Skin epidermis (tissue), 12 donors: ENCODE results near the gene USP9X.
A peak's percentile ranks its signal among the peaks of the same experiment; 100 is the strongest.
"Not testable (repeated sequence)": the region's sequence is repeated elsewhere in the genome, so short reads cannot be mapped to it uniquely, and the experiment has no call there.

Source experiments
- H3K27ac ChIP-seq, 21 experiments: fragments of 200-600 bp; sonication (generic) in 11 of 21; one replicate each; pipeline ENCODE4 v1.5.0; 2020; ENCODE audit warnings: mild to moderate bottlenecking in 3 of 21, inconsistent platforms in 2 of 21, moderate library complexity in 2 of 21
- H3K4me3 ChIP-seq, 7 experiments: fragments of 200-600 bp; sonication (generic) in 2 of 7; one replicate each; pipeline ENCODE4 v1.5.0; 2020; ENCODE audit warnings: inconsistent platforms in 2 of 7, mild to moderate bottlenecking in 2 of 7, moderate library complexity in 1 of 7

USP9X gene

DNA sequence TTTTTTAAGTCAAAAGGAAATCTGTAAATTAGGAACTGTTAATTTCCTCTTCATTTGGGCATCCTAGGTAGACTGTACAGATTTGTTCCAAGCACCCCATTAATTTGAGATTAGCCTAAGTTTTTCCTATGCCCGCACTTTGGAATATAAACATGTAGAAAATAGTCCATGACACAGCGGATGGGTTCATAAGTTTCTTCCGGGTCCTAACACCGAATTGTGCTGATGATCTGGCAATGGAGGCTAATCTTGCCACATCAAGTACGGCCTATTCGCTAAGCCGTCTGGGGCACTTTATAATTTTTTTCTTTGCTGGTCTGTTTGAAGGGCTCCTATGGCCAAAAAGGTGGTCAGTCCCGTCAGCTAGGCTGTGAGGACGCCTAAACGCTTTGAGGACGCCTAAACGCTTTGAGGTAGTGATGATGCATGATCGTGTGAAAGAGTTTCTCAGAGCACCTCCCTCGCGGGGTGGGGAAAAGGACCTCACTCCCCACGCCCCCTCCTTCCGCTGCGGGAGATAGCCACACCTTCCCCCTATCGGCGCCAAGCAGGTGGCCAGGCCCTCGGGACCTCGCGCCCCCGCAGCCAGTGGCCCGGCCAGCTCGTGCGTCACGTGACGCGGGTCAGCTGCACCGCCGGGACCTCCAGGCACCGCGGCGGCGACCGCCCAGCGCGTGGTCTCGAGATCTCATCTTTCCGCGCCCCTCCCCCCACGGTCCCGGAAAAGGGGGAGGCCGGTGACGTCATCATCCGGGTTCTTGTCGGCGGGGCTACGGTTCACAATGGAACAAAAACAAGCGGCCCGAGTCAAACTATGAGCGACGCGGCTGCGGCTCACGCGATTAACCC lies 977 bp upstream of the USP9X start:
- H3K27ac ChIP-seq = peak overlapping the region; percentile 84 to 99 (median 97)
- H3K4me3 ChIP-seq = peak overlapping the region; percentile 69 to 90 (median 74)

DNA sequence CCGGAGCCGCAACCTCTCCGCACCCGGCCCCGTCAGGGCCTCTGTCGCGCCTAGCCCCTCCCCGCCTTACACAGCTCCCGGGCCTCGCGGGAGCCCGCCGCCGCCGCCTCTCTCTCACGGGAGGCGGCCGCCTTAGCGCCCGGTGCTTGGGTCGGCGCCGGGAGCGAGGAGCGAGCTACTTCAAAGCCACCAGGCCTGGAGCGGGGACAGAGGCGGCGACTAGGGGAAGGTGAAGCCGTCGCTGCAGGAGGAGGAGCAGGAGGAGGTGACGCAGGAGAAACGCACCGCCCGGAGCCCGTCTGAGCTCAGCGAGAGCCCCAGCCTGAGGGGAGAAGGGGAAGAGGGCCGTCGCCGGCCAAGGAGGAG lies 250 bp downstream of the USP9X start:
- Histone ChIP-seq H3K27ac (peak overlapping the region; percentile 88 to 99 (median 97)), H3K4me3 (peak overlapping the region; percentile 69 to 90 (median 74))

DNA sequence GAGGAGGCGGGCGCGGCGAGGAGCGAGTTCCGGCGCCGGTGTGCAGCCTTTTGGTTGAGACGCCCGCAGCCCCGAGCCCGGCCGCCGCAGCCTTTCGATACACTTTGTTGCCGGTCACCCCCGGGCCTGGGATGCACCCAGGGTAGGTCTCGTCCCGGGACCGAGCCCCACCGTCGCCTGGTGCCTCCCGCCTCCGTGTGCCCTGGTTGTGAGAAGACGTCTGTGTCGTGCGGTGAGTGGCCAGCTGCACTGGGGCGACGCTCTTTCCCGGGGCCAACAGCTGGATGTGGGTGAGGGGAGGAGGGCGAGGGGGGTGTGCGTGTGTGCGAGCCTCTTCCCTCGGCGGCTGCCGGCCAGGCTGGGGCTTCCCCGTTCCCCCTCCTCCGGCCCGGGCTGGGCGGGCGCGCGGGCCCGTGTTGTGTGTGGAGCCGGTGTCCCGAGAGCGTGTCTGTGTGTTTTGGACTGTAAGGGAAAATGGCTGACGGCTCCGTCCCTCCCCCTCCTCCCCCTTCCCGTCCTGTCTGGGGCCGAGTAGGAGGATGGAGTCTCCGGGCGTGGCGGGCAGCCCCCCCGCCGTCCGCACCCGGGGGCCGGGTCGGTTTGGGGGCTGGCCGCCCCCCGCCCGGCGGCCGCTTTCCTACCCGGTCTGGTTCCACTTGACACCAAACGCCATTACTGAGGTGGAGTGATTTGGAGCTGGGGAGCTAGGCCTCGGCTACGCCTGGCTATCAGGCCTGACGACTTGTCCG lies 807 bp downstream of the USP9X start:
- peak overlapping the region; percentile 88 to 99 (median 97) for H3K27ac ChIP-seq

DNA sequence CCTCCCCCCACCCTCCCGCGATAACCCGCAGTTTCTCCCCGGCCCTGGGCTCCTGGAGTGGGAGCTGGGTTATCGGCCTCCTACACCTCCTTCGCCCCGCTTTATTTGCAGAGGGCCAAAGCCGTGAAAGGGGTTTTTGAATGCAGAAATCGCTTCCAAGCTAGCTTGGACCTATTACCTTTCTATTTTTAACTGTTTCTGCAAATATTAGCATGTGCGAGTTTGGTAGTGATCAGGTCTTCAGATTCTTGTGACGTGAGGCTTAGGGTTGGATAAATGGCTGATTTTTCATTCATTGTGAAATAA lies 1.3 kb downstream of the USP9X start:
- Histone ChIP-seq H3K4me3 (peak overlapping the region; percentile 69 to 90 (median 74)), H3K27ac (peak overlapping the region; percentile 88 to 99 (median 97))

More for the DNA sequence above, 807 bp downstream of the USP9X start:
- peak overlapping the region; percentile 69 to 90 (median 74) for H3K4me3 ChIP-seq

DNA sequence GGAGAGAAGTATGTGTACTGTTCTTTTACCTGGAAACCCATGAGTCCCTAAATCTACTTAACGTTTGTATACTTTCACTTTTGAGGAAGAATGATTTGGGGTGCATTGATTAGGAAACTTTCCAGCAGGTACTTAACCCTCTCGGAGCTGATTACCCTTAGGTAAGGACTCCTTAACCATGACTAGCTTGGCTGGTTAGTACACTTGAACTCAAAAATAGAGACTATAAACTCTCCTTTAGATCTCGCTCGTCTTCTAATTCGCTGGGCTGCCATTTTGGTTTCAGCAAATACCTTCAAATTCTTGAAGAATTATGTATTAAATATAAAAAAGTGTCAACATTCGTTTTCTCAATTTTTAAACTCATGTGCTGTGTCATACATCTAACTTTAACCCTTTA lies 2.0 kb downstream of the USP9X start:
- Histone ChIP-seq H3K4me3 (peak overlapping the region; percentile 69 to 90 (median 74)), H3K27ac (peak overlapping the region in 10 of 21 experiments; percentile 16 to 98 (median 92))

DNA sequence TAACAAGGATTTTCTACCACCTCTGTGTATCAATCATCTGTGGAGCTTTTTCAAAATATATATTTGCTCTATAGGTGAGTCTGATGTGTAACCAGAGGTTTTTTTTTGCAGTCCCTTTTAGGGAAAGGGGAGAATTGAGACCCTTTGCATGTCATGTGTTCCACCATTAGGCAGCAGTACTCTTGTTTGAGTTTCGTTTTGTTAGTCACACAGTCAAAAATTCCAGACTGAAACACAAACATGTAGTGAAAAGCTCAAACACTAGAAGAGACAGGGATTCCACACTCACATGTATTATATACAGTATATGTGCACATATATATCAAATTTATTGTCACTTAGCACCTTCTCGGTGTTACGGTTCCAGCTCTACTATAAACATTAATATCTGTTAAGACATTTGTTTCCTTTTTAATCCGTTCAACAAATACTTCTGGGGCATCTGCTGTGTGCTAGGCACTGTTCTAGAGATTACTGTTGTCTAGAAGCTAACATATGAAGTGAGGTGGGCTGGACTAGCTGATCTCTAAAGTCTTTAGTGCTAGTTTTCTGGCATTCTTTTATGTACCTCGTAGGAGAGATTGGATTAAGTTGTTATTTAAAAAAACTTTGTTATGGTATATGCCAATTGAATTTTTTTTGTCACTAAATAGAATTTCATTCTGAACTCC lies 5.5 kb downstream of the USP9X start:
- Histone ChIP-seq H3K27ac (no peak overlapping the region), H3K4me3 (no peak overlapping the region)

DNA sequence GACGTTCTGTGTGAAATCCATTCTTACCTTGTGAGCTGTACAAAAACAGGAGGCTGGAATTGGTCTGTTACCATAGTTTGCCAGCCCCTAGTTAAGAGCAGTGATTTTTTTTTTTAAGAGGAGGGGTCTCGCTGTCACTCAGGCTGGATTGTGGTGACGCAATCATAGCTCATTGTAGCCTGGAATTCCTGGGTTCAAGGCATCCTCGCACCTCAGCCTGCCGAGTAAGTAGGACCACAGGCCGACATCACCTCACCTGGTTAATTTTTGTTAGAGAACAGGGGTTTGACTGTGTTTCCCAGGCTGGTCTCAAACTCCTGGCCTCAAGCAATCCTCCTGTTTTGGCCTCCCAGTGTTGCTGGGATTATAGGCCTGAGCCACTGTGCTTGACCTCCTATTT lies 7.5 kb downstream of the USP9X start:
- no peak overlapping the region for H3K4me3 ChIP-seq
- H3K27ac ChIP-seq = no peak overlapping the region

DNA sequence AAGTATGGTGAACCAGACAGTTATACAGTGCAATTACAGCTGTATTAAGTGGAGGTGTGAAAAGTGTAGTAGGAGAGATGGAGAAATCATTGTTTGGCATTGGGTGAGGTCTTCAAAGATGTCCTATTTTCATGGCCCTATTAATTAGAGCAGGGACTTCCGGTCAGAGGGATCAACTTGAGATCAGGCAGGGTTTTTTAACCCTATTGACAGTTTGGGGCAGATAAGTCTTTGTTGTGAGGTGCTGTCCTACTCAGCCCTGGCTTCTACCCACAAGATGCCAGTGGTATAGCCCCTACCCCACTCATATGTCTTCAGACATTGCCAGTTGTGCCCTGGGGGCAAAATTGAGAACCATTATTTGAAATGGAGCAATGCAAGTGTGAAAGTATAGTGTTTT lies 9.9 kb downstream of the USP9X start:
- Histone ChIP-seq H3K27ac (no peak overlapping the region), H3K4me3 (no peak overlapping the region)

DNA sequence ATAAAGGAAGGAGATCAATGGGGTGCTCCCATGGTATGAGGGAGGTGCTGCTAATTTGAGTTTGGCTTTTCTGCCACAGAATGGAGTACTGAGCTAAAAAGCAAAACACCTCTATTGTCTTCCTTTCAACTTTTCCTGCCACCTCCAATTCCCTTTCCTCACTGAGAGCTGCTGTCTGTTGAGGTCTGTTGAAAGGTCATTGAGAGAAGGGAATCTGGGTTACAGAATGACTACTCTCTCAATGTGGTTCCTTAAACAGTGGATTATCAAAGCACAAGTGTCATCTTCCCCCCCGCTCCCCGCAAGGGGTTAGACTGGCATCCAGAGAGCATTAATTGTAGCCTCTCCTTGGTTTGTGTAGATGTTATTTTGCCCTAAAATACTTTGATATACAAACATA lies 10.7 kb downstream of the USP9X start:
- Histone ChIP-seq H3K4me3 (no peak overlapping the region), H3K27ac (no peak overlapping the region)

DNA sequence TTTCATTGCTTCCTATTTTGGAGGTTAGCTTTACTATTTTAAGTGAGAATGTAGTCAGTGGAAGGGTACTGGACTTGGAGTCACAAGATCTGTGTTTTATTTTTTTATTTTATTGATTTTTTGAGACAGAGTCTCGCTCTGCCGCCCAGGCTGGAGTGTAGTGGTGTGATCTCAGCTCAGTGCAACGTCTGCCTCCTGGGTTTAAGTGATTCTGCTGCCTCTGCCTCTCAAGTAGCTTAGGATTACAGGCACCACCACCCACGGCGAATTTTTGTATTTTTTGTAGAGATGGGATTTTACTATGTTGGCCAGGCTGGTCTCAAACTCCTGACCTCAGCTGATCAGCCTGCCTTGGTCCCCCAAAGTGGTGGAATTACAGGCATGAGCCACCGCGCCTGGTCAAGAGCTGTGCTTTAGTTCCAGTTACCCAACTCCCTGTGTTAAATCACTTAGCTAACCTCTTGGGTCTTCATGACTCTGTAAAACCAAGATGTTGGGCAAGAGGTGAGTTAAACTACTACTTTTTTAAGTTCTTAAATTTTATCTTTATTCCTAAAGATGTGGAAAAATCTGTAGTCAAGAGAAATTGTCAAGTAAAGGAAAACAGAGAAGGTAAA lies 11.2 kb downstream of the USP9X start:
- no peak overlapping the region for H3K4me3 ChIP-seq
- H3K27ac ChIP-seq = no peak overlapping the region

DNA sequence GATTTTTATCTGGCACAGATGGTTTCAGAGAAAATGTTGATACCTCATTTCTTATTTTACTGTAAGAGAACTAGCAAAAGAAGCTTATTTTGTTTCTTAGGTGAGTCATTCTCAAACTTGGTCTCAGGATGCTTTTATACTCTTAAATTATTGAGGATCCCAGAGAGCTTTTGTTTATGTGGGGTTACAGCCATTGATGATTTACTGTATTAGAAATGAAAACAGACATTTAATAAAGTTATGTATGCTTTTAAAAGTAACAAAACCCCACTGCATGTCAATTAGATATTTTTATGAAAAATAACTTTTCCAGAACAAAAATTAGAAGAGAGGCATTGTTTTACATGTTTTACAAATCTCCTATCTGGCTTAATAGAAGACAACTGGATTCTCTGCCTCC lies 12.1 kb downstream of the USP9X start:
- H3K27ac ChIP-seq = no peak overlapping the region
- H3K4me3 ChIP-seq = no peak overlapping the region

DNA sequence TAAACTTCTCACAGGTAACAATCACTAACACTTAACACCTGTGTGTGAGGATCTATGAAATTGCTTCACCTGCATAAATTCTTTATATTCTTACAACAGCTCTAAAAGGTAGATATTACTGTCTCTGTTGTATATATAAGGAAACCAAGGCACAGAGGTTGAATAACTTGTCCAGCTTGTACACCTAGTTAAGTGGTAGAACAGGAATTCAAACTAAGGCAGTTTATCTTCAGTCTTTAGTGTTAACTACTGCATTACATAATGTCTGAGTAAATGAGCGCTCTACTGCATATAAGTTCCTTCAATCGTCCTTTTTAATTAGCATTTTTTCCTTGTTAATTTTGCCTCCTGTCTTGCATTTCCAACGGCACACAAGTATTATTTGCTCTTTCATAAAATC lies 15.0 kb downstream of the USP9X start:
- Histone ChIP-seq H3K27ac (peak overlapping the region in 1 of 21 experiments; percentile 22), H3K4me3 (no peak overlapping the region)

DNA sequence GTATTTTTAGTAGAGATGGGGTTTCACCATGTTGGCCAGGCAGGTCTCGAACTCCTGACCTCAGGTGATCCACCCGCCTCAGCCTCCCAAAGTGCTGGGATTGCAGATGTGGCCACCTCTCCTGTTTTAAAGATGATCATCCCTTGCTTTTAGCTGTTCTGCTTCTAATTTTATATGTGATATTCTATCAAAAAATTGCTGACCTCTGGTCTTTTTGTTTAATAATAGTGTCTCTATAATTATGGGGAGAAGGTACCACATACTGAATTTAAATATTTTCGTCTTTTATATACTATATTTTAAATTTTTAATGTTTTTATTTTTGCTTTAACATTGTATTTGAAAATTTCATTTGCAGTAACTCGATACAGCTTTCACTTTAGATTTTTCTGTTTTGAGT lies 15.6 kb downstream of the USP9X start:
- no peak overlapping the region for H3K27ac ChIP-seq
- no peak overlapping the region for H3K4me3 ChIP-seq

DNA sequence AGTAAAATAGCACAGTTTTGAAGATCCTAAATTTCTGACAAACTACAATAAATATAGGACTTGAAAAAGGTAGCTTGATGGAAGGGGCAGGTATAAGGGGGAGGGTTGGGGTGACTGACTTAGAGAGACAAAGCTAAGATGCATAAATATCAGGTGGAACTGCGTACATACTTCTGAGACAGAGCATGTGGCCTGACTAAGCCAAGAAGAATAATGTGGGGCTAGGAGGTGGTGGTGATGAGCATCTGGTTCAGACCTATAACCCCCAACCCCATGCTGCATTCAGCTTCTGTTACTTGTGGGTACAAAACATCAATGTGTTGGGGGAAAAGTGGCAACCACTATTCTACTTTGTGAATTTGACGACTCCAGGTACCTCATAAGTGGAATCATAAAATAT lies 19.8 kb downstream of the USP9X start:
- Histone ChIP-seq H3K27ac (no peak overlapping the region), H3K4me3 (no peak overlapping the region)

DNA sequence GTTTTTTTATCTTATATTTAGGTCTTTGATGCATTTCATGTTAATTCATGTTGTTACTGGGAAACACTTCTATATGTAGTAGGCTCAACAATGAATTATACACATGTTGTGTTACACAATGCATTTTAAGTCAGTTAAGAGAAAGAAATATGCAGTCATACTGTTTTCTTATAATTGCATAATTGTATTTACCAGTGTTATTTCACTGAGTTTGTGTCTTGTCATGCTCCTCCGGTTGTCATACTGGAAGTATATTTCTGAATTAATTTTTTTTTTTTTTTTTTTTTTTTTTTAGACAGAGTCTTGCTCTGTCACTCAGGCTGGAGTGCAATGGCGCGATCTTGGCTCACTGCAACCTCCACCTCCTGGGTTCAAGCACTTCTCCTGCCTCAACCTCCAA lies 21.0 kb downstream of the USP9X start:
- not testable (repeated sequence) for H3K4me3 ChIP-seq

DNA sequence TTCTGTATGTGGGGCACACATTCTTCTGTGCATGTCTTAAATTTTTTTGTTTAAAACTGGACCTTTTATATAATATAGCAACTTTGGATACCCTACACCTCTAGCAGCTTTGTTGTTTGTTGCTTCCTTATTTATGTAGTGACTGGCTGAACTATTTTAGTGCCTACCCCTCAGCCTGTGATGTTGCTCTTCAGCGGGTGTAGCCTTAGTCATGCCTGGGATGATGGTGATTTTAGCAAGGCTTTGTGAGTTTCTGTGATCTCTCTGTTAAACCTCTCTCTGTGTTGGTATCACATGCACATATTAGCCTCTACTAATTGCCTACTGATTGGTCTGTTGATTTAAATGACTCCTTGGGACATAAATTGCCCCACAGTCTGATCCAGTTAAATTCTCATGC lies 22.8 kb downstream of the USP9X start:
- H3K27ac ChIP-seq = no peak overlapping the region

More for the DNA sequence above, 21.0 kb downstream of the USP9X start:
- not testable (repeated sequence) for H3K27ac ChIP-seq

DNA sequence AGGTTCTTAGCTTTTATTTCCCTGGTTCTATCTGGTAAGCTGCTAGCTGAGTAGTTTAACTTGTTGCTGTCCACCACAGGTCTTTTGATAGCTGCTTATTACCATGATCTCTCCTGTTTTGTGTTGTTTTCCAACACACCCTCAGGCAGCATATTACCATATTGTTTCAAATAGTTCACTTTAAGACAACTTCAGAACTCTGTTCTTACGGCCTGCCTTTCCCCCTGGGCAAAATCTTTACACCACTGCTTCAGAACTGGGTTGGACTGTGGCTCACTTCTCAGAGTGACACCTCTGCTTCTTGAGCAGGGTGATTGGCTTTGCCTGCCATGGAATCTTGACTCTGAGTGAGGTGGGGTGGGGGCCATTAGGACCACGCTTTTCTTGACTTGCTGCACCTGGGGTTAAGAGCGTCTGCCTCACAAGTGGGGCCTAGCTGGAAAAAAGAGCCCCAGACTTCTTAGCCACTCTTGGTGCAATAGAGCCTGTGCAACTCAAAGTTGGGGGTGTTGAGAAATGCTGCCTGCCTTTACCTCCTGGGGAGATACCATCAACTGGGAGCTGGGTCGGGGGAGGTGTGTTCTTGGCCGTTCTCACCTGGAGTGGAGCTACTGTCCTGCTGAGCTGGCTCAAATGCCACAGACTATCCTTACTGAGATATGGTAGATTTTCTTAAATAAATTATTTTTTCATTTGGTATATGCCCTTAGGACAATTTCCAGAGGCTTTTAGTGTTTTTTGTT lies 23.4 kb downstream of the USP9X start:
- Histone ChIP-seq H3K4me3 (no peak overlapping the region), H3K27ac (no peak overlapping the region)

More for the DNA sequence above, 22.8 kb downstream of the USP9X start:
- no peak overlapping the region for H3K4me3 ChIP-seq

DNA sequence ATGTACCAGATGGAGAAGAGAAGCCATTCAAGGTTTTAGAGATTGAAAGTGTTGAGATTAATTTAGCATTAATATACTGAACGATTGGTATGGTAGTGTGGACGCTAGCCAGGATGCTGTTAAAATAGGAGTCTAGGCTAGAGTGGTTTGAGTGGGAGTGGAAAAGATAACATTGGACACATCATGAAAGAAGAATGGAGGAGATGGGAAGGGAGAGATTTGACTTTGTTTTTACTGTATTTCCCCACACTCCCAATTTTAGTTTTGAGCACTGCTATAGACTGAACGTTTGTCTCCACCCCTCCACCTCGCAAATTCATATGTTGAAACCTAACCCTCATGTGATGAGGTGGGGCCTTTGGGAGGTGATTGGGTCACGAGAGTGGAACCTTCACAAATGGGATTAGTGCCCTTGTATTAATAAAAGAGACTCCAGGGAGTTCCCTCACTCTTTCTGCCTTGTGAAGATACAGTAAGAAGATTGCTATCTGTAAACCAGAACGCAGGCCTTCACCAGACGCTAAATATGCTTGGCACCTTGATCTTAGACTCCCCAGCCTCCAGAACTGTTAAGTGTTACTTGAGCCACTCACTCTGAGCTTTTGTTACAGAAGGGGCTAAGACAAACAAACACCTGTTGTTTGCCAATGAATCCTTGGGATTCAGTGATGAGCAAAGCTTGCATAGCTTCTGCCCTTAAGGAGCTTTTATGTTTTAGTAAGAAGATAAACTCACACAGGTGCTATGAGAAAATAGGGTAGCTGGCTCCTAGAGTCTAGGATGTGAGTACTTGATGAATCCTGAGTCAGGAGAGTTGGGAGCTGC lies 25.8 kb downstream of the USP9X start:
- H3K4me3 ChIP-seq = no peak overlapping the region
- H3K27ac ChIP-seq = no peak overlapping the region

DNA sequence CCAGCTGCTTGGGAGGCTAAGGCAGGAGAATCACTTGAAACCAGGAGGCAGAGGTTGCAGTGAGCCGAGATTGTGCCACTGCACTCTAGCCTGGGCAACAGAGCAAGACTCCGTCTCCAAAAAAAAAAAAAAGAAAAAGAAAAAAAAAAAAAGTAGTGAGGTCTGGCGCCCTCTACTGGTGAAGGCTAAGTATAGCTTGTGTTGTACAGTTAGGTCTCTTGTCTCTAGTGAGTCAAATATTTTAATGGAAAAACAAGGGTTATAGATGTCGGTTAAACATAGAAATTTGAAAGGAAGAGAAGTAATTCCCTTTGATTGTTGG lies 29.8 kb downstream of the USP9X start:
- not testable (repeated sequence) for H3K27ac ChIP-seq, H3K4me3 ChIP-seq
